ENCODE data around the gene KCNQ4. TPM values are rescaled to one million over a fixed set of nuclear protein-coding genes. Genes with fewer than 3 reads are reported as not detected.
A peak's percentile ranks its signal among the peaks of the same experiment; 100 is the strongest.

The KCNQ4 gene
- total RNA-seq, 1 donor from 2014 or later: under 0.01 TPM

GRCh38 chr1:40844887-40845878 lies 61.6 kb downstream of the KCNQ4 start:
- H3K36me3 ChIP-seq (ENCODE audit: control insufficient read depth, insufficient read depth, low read length): no peaks in the 10 kb centered on the region
- FAIRE-seq: no peak

GRCh38 chr1:40845895-40846294 lies 62.3 kb downstream of the KCNQ4 start:
- no peak for FAIRE-seq
- no peak for TF ChIP-seq CTCF (IDR thresholded peaks at IDR 0.05; ENCODE audit: insufficient read depth, low read length, severe bottlenecking)
- no peaks in the 10 kb centered on the region for H3K27me3 ChIP-seq (ENCODE audit: control insufficient read depth, insufficient read depth, low read length)
- no peaks in the 10 kb centered on the region for H3K36me3 ChIP-seq (ENCODE audit: control insufficient read depth, insufficient read depth, low read length)
- no peak overlapping the region for H3K4me3 ChIP-seq (ENCODE audit: low read depth, low read length)
- no peak for DNase-seq (ENCODE audit: low read depth)

More at GRCh38 chr1:40844887-40845878, 61.6 kb downstream of the KCNQ4 start:
- TF ChIP-seq CTCF (IDR thresholded peaks at IDR 0.05; ENCODE audit: insufficient read depth, low read length, severe bottlenecking): no peak
- no peak for DNase-seq (ENCODE audit: low read depth)
- H3K4me3 ChIP-seq (ENCODE audit: low read depth, low read length): no peak overlapping the region
- no peaks in the 10 kb centered on the region for H3K27me3 ChIP-seq (ENCODE audit: control insufficient read depth, insufficient read depth, low read length)

- Histone ChIP-seq H3K4me3 (ENCODE audit: low read depth, low read length) (no peak overlapping the region), H3K36me3 (ENCODE audit: control insufficient read depth, insufficient read depth, low read length) (no peaks in the 10 kb centered on the region), H3K27me3 (ENCODE audit: control insufficient read depth, insufficient read depth, low read length) (no peaks in the 10 kb centered on the region)
- DNase-seq (ENCODE audit: low read depth) (peak; percentile 65), FAIRE-seq (no peak)
- no peak for TF ChIP-seq CTCF (IDR thresholded peaks at IDR 0.05; ENCODE audit: insufficient read depth, low read length, severe bottlenecking)
Measured at GRCh38 chr1:40847023-40847745, 63.6 kb downstream of the KCNQ4 start.

GRCh38 chr1:40848530-40849189 lies 65.1 kb downstream of the KCNQ4 start:
- no peak overlapping the region for H3K4me3 ChIP-seq (ENCODE audit: low read depth, low read length)
- TF ChIP-seq CTCF (IDR thresholded peaks at IDR 0.05; ENCODE audit: insufficient read depth, low read length, severe bottlenecking): peak; percentile 92
- no peaks in the 10 kb centered on the region for H3K27me3 ChIP-seq (ENCODE audit: control insufficient read depth, insufficient read depth, low read length)
- no peaks in the 10 kb centered on the region for H3K36me3 ChIP-seq (ENCODE audit: control insufficient read depth, insufficient read depth, low read length)
- FAIRE-seq (no peak), DNase-seq (ENCODE audit: low read depth) (peak; percentile 68)

GRCh38 chr1:40849801-40850592 lies 66.4 kb downstream of the KCNQ4 start:
- no peaks in the 10 kb centered on the region for H3K27me3 ChIP-seq (ENCODE audit: control insufficient read depth, insufficient read depth, low read length)
- peak; percentile 49 for DNase-seq (ENCODE audit: low read depth)
- H3K36me3 ChIP-seq (ENCODE audit: control insufficient read depth, insufficient read depth, low read length): no peaks in the 10 kb centered on the region
- peak; percentile 90 for TF ChIP-seq CTCF (IDR thresholded peaks at IDR 0.05; ENCODE audit: insufficient read depth, low read length, severe bottlenecking)
- FAIRE-seq: no peak
- H3K4me3 ChIP-seq (ENCODE audit: low read depth, low read length): no peak overlapping the region

Data from bronchial epithelial cell (primary cell).